HL-60/S4 treated with retinoic acid at 250 ng/mL for 4 days and 3 days (cell line): ENCODE measurements around the gene IQGAP2.

ENCODE experiments used
- in situ Hi-C: fragments of 300-500 bp; cut with MboI; formaldehyde crosslinking; loops from 2 replicates; pipeline ENCODE4 v1.7.0; 2022; ENCODE audit warnings: low sequenced_read_pairs

The IQGAP2 gene

GRCh38 chr5:76634661-76635060 is 231.6 kb downstream of the IQGAP2 start:
- in situ Hi-C loops = no loop called here

DNA sequence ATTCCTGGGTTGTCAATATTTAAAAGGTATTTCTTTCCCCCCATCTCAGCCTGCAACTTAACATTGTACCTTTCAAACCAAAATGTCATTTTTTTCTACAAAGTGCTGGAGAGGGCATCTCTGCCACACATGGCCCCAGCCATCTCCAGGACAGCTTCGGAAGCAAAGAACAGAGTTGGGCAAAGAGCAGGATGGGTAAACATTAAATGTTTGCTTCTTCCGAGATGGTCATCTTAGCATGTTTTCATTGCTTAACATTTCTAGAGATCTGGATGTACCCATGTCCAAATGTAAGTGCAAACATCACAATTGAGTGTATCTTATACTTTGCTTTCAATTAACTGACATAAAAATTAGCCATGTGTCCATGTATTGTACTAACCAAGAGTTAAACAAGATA is 234.4 kb downstream of the IQGAP2 start:
- in situ Hi-C loops = no loop called here

- in situ Hi-C loops = no loop called here
These were observed 235.4 kb downstream of the IQGAP2 start for GRCh38 chr5:76638479-76638878.

GRCh38 chr5:76641514-76642120 is 238.5 kb downstream of the IQGAP2 start:
- in situ Hi-C loops = no loop called here

- in situ Hi-C loops = no loop called here
These were observed 239.4 kb downstream of the IQGAP2 start for GRCh38 chr5:76642390-76643040.

DNA sequence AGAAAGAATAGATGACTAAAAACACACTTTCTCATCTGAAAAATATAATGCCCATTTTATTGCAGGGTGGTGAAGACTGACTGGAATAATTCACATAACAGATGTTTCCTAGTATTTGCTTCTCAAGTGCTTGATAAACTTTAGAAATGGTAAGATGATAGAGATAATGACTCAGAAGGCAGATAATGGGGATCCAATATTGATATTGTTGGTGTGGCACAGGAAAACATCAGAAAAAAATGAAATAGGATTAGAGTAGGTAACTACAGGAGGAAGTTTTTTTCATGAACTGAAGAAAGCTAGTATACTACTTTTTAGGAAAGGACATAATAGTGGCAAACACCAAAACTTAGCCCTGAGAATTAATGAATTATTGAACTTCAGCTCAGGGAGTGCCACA is 240.3 kb downstream of the IQGAP2 start:
- in situ Hi-C loops = no loop called here

GRCh38 chr5:76649140-76649539 is 246.1 kb downstream of the IQGAP2 start:
- in situ Hi-C loops = no loop called here

GRCh38 chr5:76652809-76653414 is 249.8 kb downstream of the IQGAP2 start:
- in situ Hi-C loops = no loop called here

- in situ Hi-C loops = no loop called here
These were observed 254.0 kb downstream of the IQGAP2 start for GRCh38 chr5:76657091-76657490.

DNA sequence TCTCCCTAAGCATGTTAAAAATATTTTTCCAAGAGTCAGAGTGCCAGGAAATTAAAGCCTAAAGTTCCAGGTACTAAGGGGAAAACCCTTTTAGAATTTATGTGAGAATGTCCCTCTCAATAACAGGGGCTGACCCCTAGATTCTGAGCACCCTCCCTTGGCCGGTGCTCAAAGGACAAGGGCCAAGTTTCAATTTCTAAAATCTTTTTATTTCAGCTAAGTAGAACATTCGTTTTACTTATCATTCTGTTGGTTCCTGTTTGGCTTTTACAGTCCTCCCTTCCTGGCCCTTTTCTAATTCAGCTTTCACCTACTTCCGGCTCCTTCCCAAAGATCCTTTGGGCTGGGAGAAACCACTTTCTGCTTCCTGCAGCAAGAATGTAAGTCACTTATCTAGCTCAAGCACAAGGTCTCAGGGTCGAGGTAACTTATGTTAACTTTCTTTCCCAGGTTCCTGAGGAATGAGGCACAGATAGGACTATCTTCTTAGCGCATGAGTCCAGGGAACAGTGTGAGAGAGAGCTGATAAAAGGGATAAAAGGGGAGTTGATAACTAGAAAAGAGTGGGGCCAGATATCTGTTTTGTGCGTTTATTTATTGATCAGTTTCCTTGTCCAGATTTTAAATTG is 254.7 kb downstream of the IQGAP2 start:
- in situ Hi-C loops = no loop called here

- in situ Hi-C loops = no loop called here
These were observed 257.3 kb downstream of the IQGAP2 start for GRCh38 chr5:76660360-76660759.

DNA sequence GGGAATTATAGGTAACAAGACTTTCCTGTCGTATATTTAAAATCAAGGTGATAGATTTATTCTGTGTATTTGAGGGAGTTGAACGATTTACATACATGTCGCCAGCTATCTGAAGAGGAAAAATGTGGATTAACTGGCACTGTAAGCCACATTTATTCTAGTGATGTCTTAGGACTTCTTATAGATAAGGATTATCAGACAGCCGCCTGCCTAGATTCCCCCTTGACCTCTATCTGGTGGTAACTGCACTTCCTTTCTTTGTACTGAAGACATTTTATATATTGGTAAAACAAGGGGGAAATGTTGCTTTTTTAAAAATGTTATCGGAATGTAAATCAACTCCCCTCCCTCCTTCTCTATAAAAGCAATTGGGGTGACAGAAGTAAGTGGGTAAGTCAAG is 259.4 kb downstream of the IQGAP2 start:
- in situ Hi-C loops = no loop called here

GRCh38 chr5:76663573-76663972 is 260.5 kb downstream of the IQGAP2 start:
- in situ Hi-C loops = no loop called here

DNA sequence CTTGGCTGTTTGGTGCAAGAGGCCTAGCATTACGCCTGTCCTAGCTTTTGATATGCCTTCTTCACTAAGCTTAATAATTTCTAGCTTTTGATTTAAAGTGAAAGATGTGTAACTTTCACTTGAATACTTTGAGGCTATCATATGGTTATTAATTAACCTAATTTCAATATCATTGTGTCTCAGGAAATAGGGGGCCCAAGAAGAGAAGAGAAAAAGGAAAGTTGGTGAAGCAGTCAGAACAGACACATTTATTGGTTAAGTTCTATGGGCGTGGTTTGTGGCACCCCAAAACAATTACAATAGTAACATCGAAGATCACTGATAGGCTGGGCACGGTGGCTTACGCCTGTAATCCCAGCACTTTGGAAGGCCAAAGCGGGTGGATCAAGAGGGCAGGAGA is 261.0 kb downstream of the IQGAP2 start:
- in situ Hi-C loops = no loop called here

DNA sequence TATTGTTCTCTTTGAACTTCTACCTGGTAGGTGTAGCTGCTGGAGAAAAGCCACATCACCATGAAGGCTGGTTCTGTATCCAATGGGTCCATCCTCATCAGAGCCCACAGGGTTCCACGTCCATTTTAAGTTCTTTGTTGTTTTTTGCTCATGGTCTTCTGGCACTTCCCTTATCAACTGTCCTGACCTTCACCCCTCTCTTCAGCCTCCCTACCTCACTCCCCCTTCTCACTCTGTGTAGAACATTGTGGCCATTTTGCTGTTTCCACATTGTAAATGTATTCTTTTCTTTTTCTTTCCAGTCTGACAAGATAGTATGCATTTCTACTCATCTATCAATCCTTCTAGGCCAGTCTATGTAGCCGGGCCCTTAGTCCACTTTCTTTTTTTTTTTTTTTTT is 264.4 kb downstream of the IQGAP2 start:
- in situ Hi-C loops = no loop called here

- in situ Hi-C loops = no loop called here
These were observed 266.2 kb downstream of the IQGAP2 start for GRCh38 chr5:76669245-76669644.

DNA sequence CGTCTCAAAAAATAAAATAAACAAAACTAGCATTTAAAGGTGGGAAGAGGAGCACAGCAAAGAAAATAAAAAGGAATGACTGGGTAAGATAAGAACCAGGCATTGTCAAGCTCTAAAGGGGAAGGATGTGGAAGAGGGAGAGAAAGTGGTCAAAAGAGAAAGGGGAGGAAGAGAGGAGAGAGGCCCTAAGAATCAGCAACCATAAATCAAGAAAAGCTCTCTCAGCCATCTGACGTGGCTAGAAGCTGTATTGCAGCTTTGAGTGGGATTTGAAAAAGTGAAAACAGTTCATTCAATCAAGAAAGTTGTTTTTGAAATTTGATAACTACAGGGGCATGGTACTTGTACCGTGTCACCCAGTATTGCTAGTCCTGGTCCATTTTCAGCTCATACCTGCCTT is 267.4 kb downstream of the IQGAP2 start:
- in situ Hi-C loops = no loop called here

- in situ Hi-C loops = no loop called here
These were observed 269.2 kb downstream of the IQGAP2 start for GRCh38 chr5:76672242-76672641.

DNA sequence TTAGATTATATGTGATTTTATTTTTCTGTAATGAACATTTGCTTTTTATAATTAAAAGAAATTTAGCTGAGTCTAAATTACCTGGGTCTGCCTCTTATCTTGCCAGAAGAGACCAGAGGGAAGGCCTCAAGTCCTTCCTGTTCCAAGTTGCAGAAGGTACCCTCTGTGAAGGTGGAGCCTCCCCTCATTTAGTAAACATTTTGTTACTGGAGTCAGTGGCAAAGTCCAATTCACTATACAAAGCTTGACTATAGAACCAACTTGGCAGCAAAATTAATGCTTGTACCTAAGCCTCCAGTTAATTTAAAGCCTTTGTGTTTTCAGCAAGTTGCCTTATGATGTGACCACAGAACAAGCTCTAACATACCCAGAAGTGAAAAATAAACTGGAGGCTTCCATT is 270.0 kb downstream of the IQGAP2 start:
- in situ Hi-C loops = no loop called here

DNA sequence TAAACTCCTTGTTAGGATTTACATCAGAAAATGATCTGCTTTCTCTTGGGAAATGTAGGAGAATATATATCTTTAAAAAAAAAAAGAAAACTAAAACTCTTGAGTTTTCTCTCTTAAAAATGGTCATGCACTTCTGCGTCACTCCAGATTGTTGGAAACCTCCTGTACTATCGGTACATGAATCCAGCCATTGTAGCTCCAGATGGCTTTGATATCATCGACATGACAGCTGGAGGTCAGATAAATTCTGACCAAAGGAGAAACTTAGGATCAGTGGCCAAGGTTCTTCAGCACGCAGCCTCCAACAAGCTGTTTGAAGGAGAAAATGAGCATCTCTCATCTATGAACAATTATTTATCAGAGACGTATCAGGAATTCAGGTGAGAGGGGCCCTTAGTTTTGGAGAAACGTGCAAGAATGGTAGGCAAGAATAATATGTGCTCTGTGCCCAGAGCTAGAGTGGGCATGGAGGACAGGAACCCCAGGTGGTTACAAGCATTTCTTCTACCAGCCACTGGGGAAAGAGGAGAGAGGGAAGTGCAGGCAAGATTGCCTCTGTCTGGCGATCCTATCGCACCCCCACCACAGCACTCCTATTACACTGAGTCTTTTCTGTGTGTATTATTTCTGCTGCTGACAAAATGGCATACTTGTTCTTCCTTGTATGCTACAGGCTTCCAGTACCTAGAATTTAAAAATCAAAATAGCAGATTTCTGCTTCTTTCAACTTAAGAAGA is 271.4 kb downstream of the IQGAP2 start:
- in situ Hi-C loops = no loop called here

DNA sequence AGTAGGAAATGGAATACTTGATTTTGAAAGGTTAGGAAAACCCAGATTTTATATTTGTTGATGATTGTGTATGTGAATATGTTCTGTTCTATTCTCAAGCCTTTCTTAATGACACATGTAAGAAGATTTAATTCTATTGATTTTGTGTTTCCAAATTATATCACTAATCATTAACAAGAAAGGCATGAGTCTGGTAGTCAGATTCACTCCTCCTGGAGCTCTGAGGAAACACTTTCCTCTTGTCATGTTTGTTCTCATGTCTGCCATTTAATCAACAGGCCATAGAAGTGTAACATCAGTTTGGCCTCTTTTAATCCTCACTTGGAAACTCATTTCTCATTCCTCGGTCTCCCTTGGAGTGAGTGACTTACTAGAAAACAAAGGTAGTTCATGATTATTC is 272.3 kb downstream of the IQGAP2 start:
- in situ Hi-C loops = no loop called here
